Measurements from ENCODE around the gene GPR152. TPM values are rescaled to one million over a fixed set of nuclear protein-coding genes. Genes with fewer than 3 reads are reported as not detected.
A peak's percentile ranks its signal among the peaks of the same experiment; 100 is the strongest.
"Not testable (repeated sequence)": the region's sequence is repeated elsewhere in the genome, so short reads cannot be mapped to it uniquely, and the experiment has no call there.

Gene GPR152
- polyA plus RNA-seq, 2 of the 4 experiments (the other 2 are of a cell fraction), result not detected

DNA sequence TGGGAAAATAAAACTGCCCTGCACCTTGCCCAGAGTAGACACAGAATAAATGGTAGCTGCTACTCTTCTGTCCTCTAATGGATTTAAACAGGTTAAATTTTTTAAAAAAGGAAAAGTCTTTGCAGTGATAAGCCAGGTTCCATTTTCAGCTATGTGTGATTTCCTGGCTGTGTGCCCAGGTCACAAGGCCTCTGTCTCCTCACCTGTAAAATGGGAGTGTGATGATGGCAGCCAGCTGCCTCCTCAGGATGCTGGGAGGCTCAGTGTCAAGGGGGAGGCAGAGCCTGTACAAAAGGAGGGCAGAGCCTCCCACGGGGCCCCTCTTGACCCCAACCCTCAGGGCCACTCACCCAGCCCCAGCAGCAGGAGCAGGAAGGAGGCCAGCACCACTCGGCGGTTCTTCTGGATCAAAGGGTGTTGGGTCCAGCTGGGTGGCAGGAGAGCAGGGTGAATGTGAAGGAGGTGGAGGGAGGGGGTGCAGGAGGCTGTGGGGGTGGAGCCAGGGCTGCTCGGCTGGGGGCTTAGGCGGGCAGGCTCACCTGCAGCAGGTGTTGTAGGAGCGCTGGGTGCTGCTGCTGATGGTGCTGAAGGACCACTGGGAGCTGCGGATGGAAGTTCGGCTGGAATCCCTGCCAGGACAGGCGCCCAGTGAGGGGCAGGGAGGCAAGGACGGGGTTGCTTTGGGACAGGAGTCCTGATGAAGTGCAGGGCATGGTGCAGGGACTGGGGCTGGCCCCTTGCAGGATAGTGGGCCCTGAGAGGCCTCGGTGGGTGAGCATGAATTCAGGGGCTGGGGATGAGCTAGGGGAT, 14.6 kb upstream of the GPR152 start:
- ChIA-PET POLR2A (interaction anchor here (0.5 to 1.2 kb wide), 4 partner anchors 14 to 116 kb away, joined by 3 to 5 read pairs (median 3); partner anchors contain the start of genes AIP, GSTP1 and PPP1CA), CTCF (interaction anchor here (0.5 to 5.4 kb wide), 9 partner anchors 9 to 868 kb away, joined by 3 to 22 read pairs (median 10); partner anchors contain the start of gene PPP1CA)
- Histone ChIP-seq H3K4me3 (no peak overlapping the region), H3K4me1 (peaks cover 38% of the 10 kb centered on the region), H3K9me3 (no peaks in the 10 kb centered on the region), H3K27ac (peak overlapping the region in 1 of 2 experiments; percentile 99; a peak in 3 of 6 replicates), H3K4me2 (peak overlapping the region; percentile 82; the same call in 2 of the 3 replicates)
- no peak for ATAC-seq
- WGBS (ENCODE audit: missing lambda C conversion rate), result 86% methylated on average over 11 of the region's 11 CpGs
- FAIRE-seq, result no peak
- 0 out of 5 replicates have a peak, but pooled peaks of 1 of the 2 experiments have one; percentile 24 for TF ChIP-seq JUN (IDR thresholded peaks at IDR 0.05)
- 0 out of 2 replicates have a peak, but pooled peaks have one; percentile 21 for TF ChIP-seq CHD4 (IDR thresholded peaks at IDR 0.05; ENCODE audit: borderline replicate concordance)
- peak; percentile 55; the same call in 1 of the 2 replicates for TF ChIP-seq KDM1A (IDR thresholded peaks at IDR 0.05; ENCODE audit: low read depth)
- no peak for TF ChIP-seq ZFP36 (IDR thresholded peaks at IDR 0.05; ENCODE audit: borderline replicate concordance, partially characterized antibody)
- TF ChIP-seq HEYL (CRISPR knock-in tag; IDR thresholded peaks at IDR 0.05), result no peak
- no peak for TF ChIP-seq ZC3H11A (IDR thresholded peaks at IDR 0.05)
- peak; percentile 15 for TF ChIP-seq POLR2A (IDR thresholded peaks at IDR 0.05; ENCODE audit: low read length)
- DNase-seq (ENCODE audit: low read depth in 1 of 2, low spot score in 1 of 2), result no peak

- no peak overlapping the region for H3K4me2 ChIP-seq
- H3K9me3 ChIP-seq, result no peaks in the 10 kb centered on the region
- DNase-seq (ENCODE audit: low read depth in 1 of 2, low spot score in 1 of 2) (no peak), FAIRE-seq (no peak), ATAC-seq (no peak)
- peaks cover 38% of the 10 kb centered on the region for H3K4me1 ChIP-seq
- WGBS (ENCODE audit: missing lambda C conversion rate), result 90% methylated on average over 5 of the region's 5 CpGs
- TF ChIP-seq NR3C1 (IDR thresholded peaks at IDR 0.05) (no peak), SREBF2 (IDR thresholded peaks at IDR 0.05) (no peak), RCOR1 (IDR thresholded peaks at IDR 0.05; ENCODE audit: low read depth, low read length) (no peak), KDM1A (IDR thresholded peaks at IDR 0.05; ENCODE audit: low read depth) (no peak), JUNB (IDR thresholded peaks at IDR 0.05) (no peak), EHMT2 (IDR thresholded peaks at IDR 0.05; ENCODE audit: low read depth) (no peak), TFCP2L1 (CRISPR knock-in tag; IDR thresholded peaks at IDR 0.05) (no peak)
- TF ChIP-seq, protein P1, sequence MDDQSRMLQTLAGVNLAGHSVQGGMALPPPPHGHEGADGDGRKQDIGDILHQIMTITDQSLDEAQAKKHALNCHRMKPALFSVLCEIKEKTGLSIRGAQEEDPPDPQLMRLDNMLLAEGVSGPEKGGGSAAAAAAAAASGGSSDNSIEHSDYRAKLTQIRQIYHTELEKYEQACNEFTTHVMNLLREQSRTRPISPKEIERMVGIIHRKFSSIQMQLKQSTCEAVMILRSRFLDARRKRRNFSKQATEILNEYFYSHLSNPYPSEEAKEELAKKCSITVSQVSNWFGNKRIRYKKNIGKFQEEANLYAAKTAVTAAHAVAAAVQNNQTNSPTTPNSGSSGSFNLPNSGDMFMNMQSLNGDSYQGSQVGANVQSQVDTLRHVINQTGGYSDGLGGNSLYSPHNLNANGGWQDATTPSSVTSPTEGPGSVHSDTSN (IDR thresholded peaks at IDR 0.05), result no peak
- POLR2A ChIA-PET, result interaction anchor here (1.2 to 1.6 kb wide), 3 partner anchors 17 to 39 kb away, joined by 3 to 4 read pairs (median 3); partner anchors contain the start of gene AIP
- H3K27ac ChIP-seq, result peak overlapping the region in 1 of 2 experiments; percentile 99; a peak in 3 of 6 replicates
- H3K4me3 ChIP-seq, result no peak overlapping the region
- CTCF ChIA-PET, result interaction anchor here (1.8 to 5.4 kb wide), 3 partner anchors 14 to 121 kb away, joined by 4 to 22 read pairs (median 10); no protein-coding TSS in a partner anchor
Measured at GRCh38 chr11:67466367-67466766, 13.8 kb upstream of the GPR152 start.

GRCh38 chr11:67465530-67465929, 13.0 kb upstream of the GPR152 start:
- FAIRE-seq; H3K9me3 ChIP-seq; ATAC-seq; TF ChIP-seq FOSL2 (IDR thresholded peaks at IDR 0.05): not testable (repeated sequence)
- DNase-seq (ENCODE audit: low read depth in 1 of 2, low spot score in 1 of 2), result peak in 1 of 2 experiments; percentile 50
- Histone ChIP-seq H3K4me2 (peak overlapping the region; percentile 88), H3K4me3 (peak overlapping the region; percentile 73), H3K4me1 (peaks cover 38% of the 10 kb centered on the region), H3K27ac (peak overlapping the region; percentile 95 to 99)
- 66% methylated on average over 2 of the region's 2 CpGs for WGBS (ENCODE audit: missing lambda C conversion rate)
- TF ChIP-seq FOSL2 (CRISPR knock-in tag; IDR thresholded peaks at IDR 0.05), result peak; percentile 44
- ChIA-PET CTCF (interaction anchor here (0.8 to 1.8 kb wide), 4 partner anchors 24 to 120 kb away, joined by 3 to 4 read pairs (median 4); partner anchors contain the start of gene PPP1CA), POLR2A (interaction anchor here (0.9 to 1.7 kb wide), 4 partner anchors 11 to 64 kb away, joined by 3 to 5 read pairs (median 4); partner anchors contain the start of gene PPP1CA)

GRCh38 chr11:67465189-67465510, 12.6 kb upstream of the GPR152 start:
- POLR2A ChIA-PET, result interaction anchor here (0.9 to 1.7 kb wide), 4 partner anchors 11 to 64 kb away, joined by 3 to 5 read pairs (median 4); partner anchors contain the start of gene PPP1CA
- CTCF ChIA-PET, result interaction anchor here (0.8 to 1.8 kb wide), 4 partner anchors 24 to 120 kb away, joined by 3 to 4 read pairs (median 4); partner anchors contain the start of gene PPP1CA
- Histone ChIP-seq H3K4me3 (peak overlapping the region; percentile 73), H3K4me2 (peak overlapping the region; percentile 88), H3K27ac (peak overlapping the region; percentile 95 to 99), H3K9me3 (no peaks in the 10 kb centered on the region), H3K4me1 (peaks cover 38% of the 10 kb centered on the region)
- FAIRE-seq (no peak), ATAC-seq (peak in 1 of 2 experiments; percentile 4; a peak in 3 of 6 replicates), DNase-seq (ENCODE audit: low read depth in 1 of 2, low spot score in 1 of 2) (peak in 1 of 2 experiments; percentile 65)
- WGBS (ENCODE audit: missing lambda C conversion rate), result 17% methylated on average over 3 of the region's 3 CpGs
- TF ChIP-seq FOSL2 (IDR thresholded peaks at IDR 0.05), result no peak
- TF ChIP-seq FOSL2 (CRISPR knock-in tag; IDR thresholded peaks at IDR 0.05), result peak; percentile 20; the same call in 1 of the 2 replicates
- TF ChIP-seq RCOR1 (IDR thresholded peaks at IDR 0.05; ENCODE audit: low read depth, low read length), result no peak

Data from A549 (cell line).